Measurements from ENCODE around the gene ITPR2. TPM values are rescaled to one million over a fixed set of nuclear protein-coding genes. Genes with fewer than 3 reads are reported as not detected.

The ITPR2 gene
- total and polyA plus RNA-seq, 2 of the 13 experiments (the other 11 are each of a cell fraction or from before 2014, with no cell fraction given), result 31.9 to 81.9 TPM

DNA sequence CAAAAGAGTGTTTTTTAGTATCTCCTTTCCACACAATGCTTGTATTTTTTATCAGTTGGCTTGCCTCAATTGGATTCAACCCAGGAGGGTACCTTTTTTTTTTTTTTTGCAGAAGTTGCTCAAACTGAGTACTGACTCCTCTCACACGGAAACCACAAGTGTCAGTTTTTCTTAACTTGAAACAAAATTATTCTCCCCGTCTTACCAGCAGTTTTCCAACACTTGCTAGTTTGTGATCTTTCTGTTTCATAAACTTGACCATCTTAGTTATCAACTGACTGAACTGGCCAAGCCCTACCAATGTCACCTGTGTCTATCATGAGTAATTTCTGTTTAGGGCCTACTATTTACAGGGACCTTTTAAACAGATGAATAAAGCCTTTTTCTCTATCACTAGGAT lies 34.1 kb upstream of the ITPR2 start:
- POLR2A ChIA-PET, result no interaction called here
- no peak overlapping the region for H3K27ac ChIP-seq (ENCODE audit: extremely low read length, insufficient read depth, low read length)
- CTCF ChIA-PET (ENCODE audit: low intra/inter-chr PET ratio, low total read pairs), result no interaction called here
- no peaks in the 10 kb centered on the region for H4K20me1 ChIP-seq (ENCODE audit: insufficient read depth, low read length)
- FAIRE-seq (no peak), DNase-seq (ENCODE audit: low spot score) (no peak), ATAC-seq (no peak)
- H3K36me3 ChIP-seq (replicated peaks in 1 of 2; ENCODE audit: control insufficient read depth in 1 of 2, insufficient read depth in 2 of 2, low read length in 2 of 2), result no peaks in the 10 kb centered on the region
- no peaks in the 10 kb centered on the region for H3K9me3 ChIP-seq (ENCODE audit: low read length)
- H3K4me1 ChIP-seq (ENCODE audit: insufficient read depth, low read length), result peaks cover 38% of the 10 kb centered on the region
- TF ChIP-seq HOXA7 (CRISPR knock-in tag; IDR thresholded peaks at IDR 0.05) (no peak), NR2F1 (CRISPR knock-in tag; IDR thresholded peaks at IDR 0.05) (no peak), NKX3-1 (CRISPR knock-in tag; IDR thresholded peaks at IDR 0.05) (no peak), PCBP1 (IDR thresholded peaks at IDR 0.05; ENCODE audit: borderline replicate concordance, low read depth, low read length) (no peak), TBX2 (CRISPR knock-in tag; IDR thresholded peaks at IDR 0.05; ENCODE audit: borderline replicate concordance) (no peak), RFX1 (IDR thresholded peaks at IDR 0.05) (no peak), FOXJ3 (CRISPR knock-in tag; IDR thresholded peaks at IDR 0.05; ENCODE audit: borderline replicate concordance) (no peak), ZC3H13 (CRISPR knock-in tag; IDR thresholded peaks at IDR 0.05) (no peak), ZNF10 (CRISPR knock-in tag; IDR thresholded peaks at IDR 0.05; ENCODE audit: borderline replicate concordance, low read depth) (no peak), FOXK2 (IDR thresholded peaks at IDR 0.05) (no peak), BORCS8-MEF2B (CRISPR knock-in tag; IDR thresholded peaks at IDR 0.05) (no peak), MTF1 (CRISPR knock-in tag; IDR thresholded peaks at IDR 0.05) (no peak), SMAD9 (CRISPR knock-in tag; IDR thresholded peaks at IDR 0.05) (no peak), CHD4 (IDR thresholded peaks at IDR 0.05; ENCODE audit: borderline replicate concordance, low read length) (no peak), ATM (IDR thresholded peaks at IDR 0.05; ENCODE audit: borderline replicate concordance) (no peak)
- TF ChIP-seq, protein P1, sequence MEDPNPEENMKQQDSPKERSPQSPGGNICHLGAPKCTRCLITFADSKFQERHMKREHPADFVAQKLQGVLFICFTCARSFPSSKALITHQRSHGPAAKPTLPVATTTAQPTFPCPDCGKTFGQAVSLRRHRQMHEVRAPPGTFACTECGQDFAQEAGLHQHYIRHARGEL (CRISPR knock-in tag; IDR thresholded peaks at IDR 0.05), result no peak
- no TSS peak for BruUV-seq (replicated peaks)
- no peak overlapping the region for H3K4me2 ChIP-seq (ENCODE audit: low read depth, low read length)
- intact Hi-C loops (cut with micrococcal nuclease; ENCODE audit: unreplicated experiment), result no loop called here
- no peaks in the 10 kb centered on the region for H3K79me2 ChIP-seq (ENCODE audit: insufficient read depth, low read length)
- H3K9ac ChIP-seq (ENCODE audit: insufficient read depth, low read depth, low read length), result no peak overlapping the region
- H2AFZ ChIP-seq (ENCODE audit: low read length), result no peak overlapping the region
- in situ Hi-C loops (cut with HindIII; ENCODE audit: extremely low pct_ligation_motif_present, low pct_unique_long_range_greater_than_20kb), result no loop called here
- WGBS (ENCODE audit: low lambda C conversion rate), result 28% methylated on average over 2 of the region's 2 CpGs
- H3K4me3 ChIP-seq (replicated peaks in 1 of 3; ENCODE audit: insufficient read depth in 1 of 3, low read depth in 2 of 3, low read length in 3 of 3), result no peak overlapping the region
- H3K27me3 ChIP-seq (ENCODE audit: control insufficient read depth in 1 of 2, insufficient read depth in 2 of 2, low read length in 2 of 2), result peaks cover 0 to 5% of the 10 kb centered on the region in 2 experiments; a peak in 2 of 5 replicates
